Heart right ventricle (tissue), 16 donors: ENCODE measurements around the gene SMTNL1. TPM values are rescaled to one million over a fixed set of nuclear protein-coding genes. Genes with fewer than 3 reads are reported as not detected.

ENCODE experiments used
- ATAC-seq, 8 donors: fragments of 200-7000 bp; cut with Tn5 transposase; one replicate each; pipeline ENCODE4 v1.9.1; 2020; ENCODE audit warnings: mild to moderate bottlenecking in 8 of 8, moderate library complexity in 8 of 8, moderate number of reproducible peaks in 1 of 8
- DNase-seq, 2 donors: peaks; one replicate each; pipeline ENCODE4 v3.0.0-alpha.2; 2020
- H3K27ac ChIP-seq, 10 donors: fragments of 200-600 bp; sonication (generic) in 2 of 10; one replicate each; pipeline versions ENCODE4 v1.5.0 to v1.8.0; 2020 to 2022; ENCODE audit warnings: mild to moderate bottlenecking in 3 of 10
- H3K27me3 ChIP-seq, 7 donors: fragments of 200-600 bp; one replicate each; pipeline ENCODE4 v1.8.0; 2021 to 2022; ENCODE audit warnings: mild to moderate bottlenecking in 2 of 7
- H3K36me3 ChIP-seq, 9 donors: fragments of 200-600 bp; sonication (generic) in 1 of 9; one replicate each; pipeline versions ENCODE4 v1.5.0 to v1.8.0; 2020 to 2022; ENCODE audit warnings: mild to moderate bottlenecking in 2 of 9
- H3K4me1 ChIP-seq, 9 donors: fragments of 200-600 bp; sonication (generic) in 1 of 9; one replicate each; pipeline versions ENCODE4 v1.5.0 to v1.8.0; 2020 to 2022; ENCODE audit warnings: mild to moderate bottlenecking in 4 of 9
- H3K4me3 ChIP-seq, 10 donors: fragments of 200-600 bp; sonication (generic) in 2 of 10; one replicate each; pipeline versions ENCODE4 v1.5.0 to v1.8.0; 2020 to 2022; ENCODE audit warnings: mild to moderate bottlenecking in 7 of 10, moderate library complexity in 2 of 10
- H3K9me3 ChIP-seq, 11 donors: fragments of 200-600 bp in 10 of 11; sonication (generic) in 2 of 11; one replicate each; pipeline versions ENCODE4 v1.5.0 to v1.8.0; 2013 to 2022; ENCODE audit warnings: mild to moderate bottlenecking in 2 of 11, control low read depth in 1 of 11, moderate library complexity in 1 of 11
- WGBS, 2 donors: extraction: QIAGEN DNeasy Blood & Tissue Kit; methylation state at CpG; one replicate each; pipeline ENCODE4 v1.1.7; 2013; ENCODE audit warnings: inconsistent platforms in 1 of 2; 5-methylcytosine and 5-hydroxymethylcytosine counted together
- intact Hi-C, 10 donors: fragments of 100-400 bp; cut with DNase I; formaldehyde crosslinking; loops; one replicate each; pipeline versions ENCODE4 v1.11.1 to v1.14.2; 2022
- polyA plus RNA-seq, 2 donors: library from polyadenylated mRNA; stranded (reverse); fragments of 200-250 nt; gene quantifications; one replicate each; pipeline ENCODE4 v1.2.3, GENCODE V29; 2013
- total RNA-seq, 10 donors: library from RNA; stranded (reverse); fragmentation: NEBNext Ultra II Directional in 3 of 10; extraction: Animal tissue kit (Norgen Biotek cat#: 25700) in 3 of 10; gene quantifications; one replicate each; pipeline versions ENCODE4 v1.2.1 to v1.2.4, GENCODE V29; 2021 to 2023
- TF ChIP-seq, protein P1 (sequence below), 9 donors: fragments of 200-600 bp; sonication (generic) in 2 of 9; IDR thresholded peaks; one replicate each; pipeline versions ENCODE4 v1.5.0 to v1.8.0; 2021 to 2022; ENCODE audit warnings: antibody characterized with exemption in 9 of 9, mild to moderate bottlenecking in 5 of 9, moderate library complexity in 1 of 9
- donor health status: Arrhythmogenic right ventricular cardiomyopathy.
- donor health status: ischemic (EF 13 %, LVEDD 7.1; RV severe dilation, severe dysfunction).
- donor health status: healthy with polysubstance abuse.
- donor health status: DM: no; HTN: yes; CAD: no.
- donor health status: DM: no; HTN: no; CAD: no.
- donor health status: ischemic (EF 25% LVEDD 6.9; RV normal size, moderate dysfunction).
- donor health status: ischemic (EF 25% LVEDD 5.7; RV mildly dilated, moderate dysfunction).
- donor health status: healthy.
- donor health status: DM: yes; HTN: yes; CAD: no.
- donor health status: Ischemic cardiomyopathy.
- donor health status: ischemic (EF 35%, LVEDD 5.7; RV mildly dilated, moderate dysfunction).
- donor health status: nonischemic (EF 11% LVEDD 7.7; RV severe dilation, severe dysfunction).
- donor health status: DM: yes; HTN: yes; CAD: no.
- donor health status: PGD.
- donor health status: ischemic (EF 29% LVEDD 5.4; RV normal size, mild dysfunction).
- donor health status: nonischemic (EF 23%, LVEDD 6.1; RV moderate dilation, normal function).

The SMTNL1 gene
- total and polyA plus RNA-seq, 12 donors, result not detected

DNA sequence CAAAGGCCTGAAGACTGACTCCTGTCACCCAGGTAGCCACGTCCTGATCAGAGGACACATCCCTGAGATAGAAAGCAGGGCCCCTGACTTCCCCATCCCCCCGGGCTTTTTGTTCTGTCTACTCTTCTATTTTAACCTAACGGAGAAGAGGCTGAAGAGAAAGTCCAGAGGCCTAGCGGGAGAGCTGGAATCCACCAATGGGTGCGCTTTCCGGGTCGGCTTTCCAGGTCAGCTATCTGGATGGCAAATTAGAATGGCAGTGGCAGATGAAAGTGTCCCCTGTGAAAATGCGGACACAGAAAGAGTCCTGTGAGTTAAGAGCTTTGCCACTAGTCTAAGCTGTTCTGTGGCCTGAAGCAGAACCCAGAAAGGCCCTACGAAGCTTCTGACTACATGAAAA is 46.9 kb downstream of the SMTNL1 start:
- WGBS, 2 donors, result 68 to 71% methylated on average over 9 of the region's 9 CpGs

GRCh38 chr11:57585301-57585700 is 47.9 kb downstream of the SMTNL1 start:
- intact Hi-C loops, result no loop called here
- DNase-seq (no peak), ATAC-seq (no peak)
- no peaks in the 10 kb centered on the region for H3K9me3 ChIP-seq
- H3K4me1 ChIP-seq, result no peaks in the 10 kb centered on the region
- no peak overlapping the region for H3K27ac ChIP-seq
- H3K4me3 ChIP-seq, result no peak overlapping the region
- H3K36me3 ChIP-seq, result no peaks in the 10 kb centered on the region
- H3K27me3 ChIP-seq, result peaks cover 0 to 4% (median 0%) of the 10 kb centered on the region in 7 donors
- TF ChIP-seq, protein P1, sequence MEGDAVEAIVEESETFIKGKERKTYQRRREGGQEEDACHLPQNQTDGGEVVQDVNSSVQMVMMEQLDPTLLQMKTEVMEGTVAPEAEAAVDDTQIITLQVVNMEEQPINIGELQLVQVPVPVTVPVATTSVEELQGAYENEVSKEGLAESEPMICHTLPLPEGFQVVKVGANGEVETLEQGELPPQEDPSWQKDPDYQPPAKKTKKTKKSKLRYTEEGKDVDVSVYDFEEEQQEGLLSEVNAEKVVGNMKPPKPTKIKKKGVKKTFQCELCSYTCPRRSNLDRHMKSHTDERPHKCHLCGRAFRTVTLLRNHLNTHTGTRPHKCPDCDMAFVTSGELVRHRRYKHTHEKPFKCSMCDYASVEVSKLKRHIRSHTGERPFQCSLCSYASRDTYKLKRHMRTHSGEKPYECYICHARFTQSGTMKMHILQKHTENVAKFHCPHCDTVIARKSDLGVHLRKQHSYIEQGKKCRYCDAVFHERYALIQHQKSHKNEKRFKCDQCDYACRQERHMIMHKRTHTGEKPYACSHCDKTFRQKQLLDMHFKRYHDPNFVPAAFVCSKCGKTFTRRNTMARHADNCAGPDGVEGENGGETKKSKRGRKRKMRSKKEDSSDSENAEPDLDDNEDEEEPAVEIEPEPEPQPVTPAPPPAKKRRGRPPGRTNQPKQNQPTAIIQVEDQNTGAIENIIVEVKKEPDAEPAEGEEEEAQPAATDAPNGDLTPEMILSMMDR (IDR thresholded peaks at IDR 0.05), result no peak

More for the DNA sequence above, 46.9 kb downstream of the SMTNL1 start:
- DNase-seq, result no peak
- Histone ChIP-seq H3K4me3 (no peak overlapping the region), H3K27me3 (peaks cover 0 to 4% (median 0%) of the 10 kb centered on the region in 7 donors), H3K27ac (no peak overlapping the region), H3K9me3 (no peaks in the 10 kb centered on the region), H3K4me1 (no peaks in the 10 kb centered on the region), H3K36me3 (no peaks in the 10 kb centered on the region)
- intact Hi-C loops, result no loop called here
- TF ChIP-seq, protein P1 (IDR thresholded peaks at IDR 0.05), result no peak
- ATAC-seq, result no peak

DNA sequence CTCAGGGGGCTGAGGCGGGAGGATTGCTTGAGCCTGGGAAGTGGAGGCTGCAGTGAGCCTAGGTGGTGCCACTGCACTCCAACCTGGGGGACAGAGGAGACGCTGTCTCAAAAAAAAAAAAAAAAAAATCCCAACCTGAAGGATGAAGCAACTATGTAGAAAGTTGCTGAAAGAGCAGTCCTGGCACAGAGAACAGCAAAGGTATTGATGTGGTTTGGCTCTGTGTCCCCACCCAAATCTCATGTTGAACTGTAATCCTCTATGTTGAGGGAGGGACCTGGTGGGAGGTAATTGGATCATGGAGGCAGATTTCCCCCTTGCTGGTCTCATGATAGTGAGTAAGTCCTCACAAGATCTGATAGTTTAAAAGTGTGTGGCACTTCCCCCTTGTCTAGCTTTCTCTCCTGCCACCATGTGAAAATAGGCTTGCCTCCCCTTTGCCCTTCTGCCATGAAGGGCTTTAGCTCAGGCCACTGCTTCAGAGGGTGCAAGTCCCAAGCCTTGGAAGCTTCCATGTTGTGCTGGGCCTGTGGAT is 49.4 kb downstream of the SMTNL1 start:
- Histone ChIP-seq H3K4me1 (no peaks in the 10 kb centered on the region), H3K36me3 (no peaks in the 10 kb centered on the region), H3K27ac (no peak overlapping the region), H3K27me3 (peaks cover 0 to 4% (median 0%) of the 10 kb centered on the region in 7 donors), H3K4me3 (no peak overlapping the region), H3K9me3 (no peaks in the 10 kb centered on the region)
- WGBS, 2 donors, result 47% methylated on average over 2 of the region's 2 CpGs
- TF ChIP-seq, protein P1 (IDR thresholded peaks at IDR 0.05), result no peak
- ATAC-seq (no peak), DNase-seq (no peak)
- intact Hi-C loops, result no loop called here

- Histone ChIP-seq H3K9me3 (no peaks in the 10 kb centered on the region), H3K4me3 (no peak overlapping the region), H3K36me3 (no peaks in the 10 kb centered on the region), H3K27me3 (no peaks in the 10 kb centered on the region), H3K27ac (no peak overlapping the region), H3K4me1 (no peaks in the 10 kb centered on the region)
- DNase-seq, result no peak
- ATAC-seq, result no peak
- intact Hi-C loops, result no loop called here
- WGBS, 2 donors, result 90 to 93% methylated on average over 3 of the region's 3 CpGs
- TF ChIP-seq, protein P1 (IDR thresholded peaks at IDR 0.05), result no peak
Observed at GRCh38 chr11:57588046-57588710, 50.8 kb downstream of the SMTNL1 start.
